PC-3 (cell line): Measurements from ENCODE around the gene CNIH4.

ENCODE experiments used
- EZH2 ChIP-seq: fragments of 300-600 bp; sonication (generic); IDR thresholded peaks from one replicate; pipeline ENCODE4 v1.6.1; 2017; ENCODE audit warnings: antibody characterized with exemption, mild to moderate bottlenecking, low read length; ENCODE audit not compliant: unreplicated experiment
- TF ChIP-seq, protein P1 (sequence below): fragments of 300-600 bp; sonication (generic); conservative IDR thresholded peaks from 2 replicates; pipeline ENCODE4 v1.5.1; 2017; ENCODE audit warnings: antibody characterized with exemption, low read depth, mild to moderate bottlenecking, low read length

DNA sequence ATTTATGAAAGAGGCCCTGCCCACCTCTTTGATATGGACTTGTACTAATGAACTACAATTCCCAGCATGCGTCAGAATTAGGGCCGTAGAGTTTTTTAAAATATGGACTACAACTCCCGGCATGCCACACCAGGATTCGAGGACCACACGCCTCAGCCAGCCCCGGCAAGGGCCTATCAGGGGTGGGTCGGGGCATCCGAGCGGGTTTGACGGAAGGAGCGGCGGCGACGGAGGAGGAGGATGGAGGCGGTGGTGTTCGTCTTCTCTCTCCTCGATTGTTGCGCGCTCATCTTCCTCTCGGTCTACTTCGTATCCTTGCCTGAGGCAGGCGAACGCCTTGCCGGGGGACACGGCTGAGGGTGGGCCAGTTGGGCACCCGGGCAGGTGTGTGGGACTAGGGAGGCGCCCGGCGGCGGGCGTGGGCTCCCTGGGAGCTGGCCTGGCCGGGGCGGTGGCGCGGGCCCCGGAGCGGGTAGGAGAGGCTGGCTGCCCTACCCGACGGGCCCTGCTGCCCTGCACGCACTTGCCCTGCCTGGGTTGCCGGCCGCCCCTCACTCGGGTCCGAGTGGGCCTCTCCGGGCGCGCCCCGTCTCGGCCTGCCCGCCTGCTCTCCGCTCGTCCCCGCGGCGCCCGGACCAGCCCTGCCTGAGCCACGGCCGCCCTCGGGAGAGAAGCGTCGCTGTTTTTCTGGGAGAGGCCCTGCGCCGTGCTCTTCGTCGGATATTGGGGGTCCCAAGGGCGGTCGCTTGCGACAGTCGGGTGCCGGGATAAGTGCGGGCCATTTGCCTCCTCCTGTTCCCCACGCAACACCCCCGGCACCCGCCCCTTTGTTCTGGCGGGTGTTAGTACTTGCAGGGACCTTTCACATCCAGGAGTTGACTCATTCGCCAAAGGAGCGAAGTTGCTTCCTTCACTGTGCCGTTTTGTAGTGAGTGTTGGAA, at the start of gene CNIH4:
- TF ChIP-seq, protein P1, sequence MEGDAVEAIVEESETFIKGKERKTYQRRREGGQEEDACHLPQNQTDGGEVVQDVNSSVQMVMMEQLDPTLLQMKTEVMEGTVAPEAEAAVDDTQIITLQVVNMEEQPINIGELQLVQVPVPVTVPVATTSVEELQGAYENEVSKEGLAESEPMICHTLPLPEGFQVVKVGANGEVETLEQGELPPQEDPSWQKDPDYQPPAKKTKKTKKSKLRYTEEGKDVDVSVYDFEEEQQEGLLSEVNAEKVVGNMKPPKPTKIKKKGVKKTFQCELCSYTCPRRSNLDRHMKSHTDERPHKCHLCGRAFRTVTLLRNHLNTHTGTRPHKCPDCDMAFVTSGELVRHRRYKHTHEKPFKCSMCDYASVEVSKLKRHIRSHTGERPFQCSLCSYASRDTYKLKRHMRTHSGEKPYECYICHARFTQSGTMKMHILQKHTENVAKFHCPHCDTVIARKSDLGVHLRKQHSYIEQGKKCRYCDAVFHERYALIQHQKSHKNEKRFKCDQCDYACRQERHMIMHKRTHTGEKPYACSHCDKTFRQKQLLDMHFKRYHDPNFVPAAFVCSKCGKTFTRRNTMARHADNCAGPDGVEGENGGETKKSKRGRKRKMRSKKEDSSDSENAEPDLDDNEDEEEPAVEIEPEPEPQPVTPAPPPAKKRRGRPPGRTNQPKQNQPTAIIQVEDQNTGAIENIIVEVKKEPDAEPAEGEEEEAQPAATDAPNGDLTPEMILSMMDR = no peak
- TF ChIP-seq EZH2 = no peak
